Measurements from ENCODE around the gene RPS6KA2.

RPS6KA2 gene

GRCh38 chr6:166499350-166500163 is 127.5 kb downstream of the RPS6KA2 start:
- no peak for TF ChIP-seq CTCF (IDR thresholded peaks at IDR 0.05)
- no peak for TF ChIP-seq ZFX (IDR thresholded peaks at IDR 0.05; ENCODE audit: borderline replicate concordance)

GRCh38 chr6:166498661-166499349 is 128.2 kb downstream of the RPS6KA2 start:
- no peak overlapping the region for H3K27ac ChIP-seq
- TF ChIP-seq ZFX (IDR thresholded peaks at IDR 0.05; ENCODE audit: borderline replicate concordance), result no peak
- TF ChIP-seq CTCF (IDR thresholded peaks at IDR 0.05), result no peak

More at GRCh38 chr6:166499350-166500163, 127.5 kb downstream of the RPS6KA2 start:
- no peak overlapping the region for H3K27ac ChIP-seq

GRCh38 chr6:166498228-166498627 is 128.8 kb downstream of the RPS6KA2 start:
- no peak overlapping the region for H3K27ac ChIP-seq
- TF ChIP-seq CTCF (IDR thresholded peaks at IDR 0.05), result no peak
- no peak for TF ChIP-seq ZFX (IDR thresholded peaks at IDR 0.05; ENCODE audit: borderline replicate concordance)

- TF ChIP-seq CTCF (IDR thresholded peaks at IDR 0.05) (no peak), ZFX (IDR thresholded peaks at IDR 0.05; ENCODE audit: borderline replicate concordance) (no peak)
- no peak overlapping the region for H3K27ac ChIP-seq
Measured at GRCh38 chr6:166497087-166497899, 129.8 kb downstream of the RPS6KA2 start.

- TF ChIP-seq CTCF (IDR thresholded peaks at IDR 0.05) (no peak), ZFX (IDR thresholded peaks at IDR 0.05; ENCODE audit: borderline replicate concordance) (no peak)
- no peak overlapping the region for H3K27ac ChIP-seq
Measured at GRCh38 chr6:166496460-166496859, 130.6 kb downstream of the RPS6KA2 start.

- no peak for TF ChIP-seq ZFX (IDR thresholded peaks at IDR 0.05; ENCODE audit: borderline replicate concordance)
- no peak for TF ChIP-seq CTCF (IDR thresholded peaks at IDR 0.05)
- no peak overlapping the region for H3K27ac ChIP-seq
Measured at GRCh38 chr6:166495487-166496314, 131.3 kb downstream of the RPS6KA2 start.

Data from 22Rv1 (cell line).